K562 (cell line): Measurements from ENCODE around the gene TMPRSS7. TPM values are rescaled to one million over a fixed set of nuclear protein-coding genes. Genes with fewer than 3 reads are reported as not detected.

Experiments used
- DEAF1 ChIP-seq: fragments of 450-650 bp; formaldehyde crosslinking; IDR thresholded peaks from 2 replicates; pipeline ENCODE4 v1.4.0; 2020; ENCODE audit warnings: mild to moderate bottlenecking, moderate library complexity
- ESRRB ChIP-seq: fragments of 250-450 bp; sonication (Bioruptor Pico); IDR thresholded peaks from 2 replicates; pipeline ENCODE4 v1.5.0; 2020; ENCODE audit warnings: mild to moderate bottlenecking, moderate library complexity, borderline replicate concordance
- EWSR1 ChIP-seq: fragments of 450-650 bp; IDR thresholded peaks from 2 replicates; pipeline ENCODE4 v1.6.1; 2018; ENCODE audit warnings: borderline replicate concordance, mild to moderate bottlenecking, low read depth, moderate library complexity; ENCODE audit not compliant: partially characterized antibody
- FOXM1 ChIP-seq, 2 experiments: fragments of 450-650 bp in 1 of 2; sonication (generic) in 1 of 2; formaldehyde crosslinking in 1 of 2; IDR thresholded peaks; 2 replicates each; pipeline versions ENCODE4 v1.6.1 to v1.9.0; 2017 to 2022; ENCODE audit warnings: low read depth in 2 of 2, mild to moderate bottlenecking in 2 of 2, missing genetic modification reagents in 1 of 2, moderate library complexity in 1 of 2
- HOXB6 ChIP-seq: fragments of 250-450 bp; sonication (Bioruptor Pico); IDR thresholded peaks from 2 replicates; pipeline ENCODE4 v1.5.1; 2022; ENCODE audit warnings: mild to moderate bottlenecking, borderline replicate concordance
- NUFIP1 ChIP-seq: fragments of 450-650 bp; IDR thresholded peaks from 2 replicates; pipeline ENCODE4 v1.6.1; 2018; ENCODE audit not compliant: partially characterized antibody
- POLR2A ChIP-seq: fragments of 450-650 bp; conservative IDR thresholded peaks from 2 replicates; pipeline ENCODE4 v1.6.1; 2016
- POLR2G ChIP-seq: fragments of 200-400 bp; formaldehyde crosslinking; IDR thresholded peaks from 2 replicates; pipeline ENCODE4 v1.6.1; 2017; ENCODE audit warnings: low read depth, mild to moderate bottlenecking, antibody characterized with exemption, low read length, moderate library complexity
- RUNX1 ChIP-seq: sonication (generic); IDR thresholded peaks from 2 replicates; pipeline ENCODE4 v1.6.1; 2016; ENCODE audit warnings: antibody characterized with exemption, low read depth
- SRSF7 ChIP-seq: fragments of 200-400 bp; formaldehyde crosslinking; optimal IDR thresholded peaks from 2 replicates; pipeline ENCODE3; 2017; ENCODE audit warnings: mild to moderate bottlenecking, low read depth, low read length
- STAT5B ChIP-seq: fragments of 250-450 bp; sonication (Bioruptor Pico); IDR thresholded peaks from 2 replicates; pipeline ENCODE4 v1.8.0; 2021; ENCODE audit warnings: mild to moderate bottlenecking, inconsistent platforms
- TCF7L2 ChIP-seq: fragments of 150-350 bp; IDR thresholded peaks from 2 replicates; pipeline ENCODE4 v1.6.1; 2016; ENCODE audit warnings: low read depth, mild to moderate bottlenecking, low read length, moderate library complexity
- VEZF1 ChIP-seq: fragments of 200-800 bp; sonication (Bioruptor generic); IDR thresholded peaks from 2 replicates; pipeline ENCODE4 v1.6.1; 2017; ENCODE audit warnings: missing genetic modification characterization, missing compliant biosample characterization
- YBX1 ChIP-seq: fragments of 450-650 bp; IDR thresholded peaks from 2 replicates; pipeline ENCODE4 v1.7.1; 2016; ENCODE audit warnings: mild to moderate bottlenecking
- ZBTB8A ChIP-seq: fragments of 450-650 bp; IDR thresholded peaks from 2 replicates; pipeline ENCODE4 v1.6.1; 2018; ENCODE audit warnings: mild to moderate bottlenecking, moderate library complexity; ENCODE audit not compliant: partially characterized antibody
- ZNF507 ChIP-seq: conservative IDR thresholded peaks from 2 replicates; pipeline ENCODE4 v1.6.1; 2017; ENCODE audit warnings: missing genetic modification characterization, missing compliant biosample characterization
- ZNF586 ChIP-seq: fragments of 450-650 bp; formaldehyde crosslinking; conservative IDR thresholded peaks from 2 replicates; pipeline ENCODE4 v1.4.0; 2020; ENCODE audit warnings: mild to moderate bottlenecking, moderate library complexity
- ZNF707 ChIP-seq: fragments of 250-450 bp; sonication (Bioruptor Pico); conservative IDR thresholded peaks from 2 replicates; pipeline ENCODE4 v1.8.0; 2022; ENCODE audit warnings: inconsistent platforms, mild to moderate bottlenecking, moderate library complexity
- polyA plus RNA-seq, 8 experiments: library from polyadenylated mRNA; depleted of rRNA in 4 of 8; stranded (reverse) in 5 of 8; unstranded in 3 of 8; fragments of >200 nt; fragmentation: Nextera tagmentation in 2 of 8; fragmentation: Illumina TruSeq in 1 of 8; extraction: Ambion mirVana in 2 of 8; extraction: Trizol in 1 of 8; gene quantifications; 2 replicates each; pipeline versions ENCODE4 v1.2.1 to v1.2.3, GENCODE V29; 2011 to 2014; ENCODE audit warnings: inconsistent platforms in 1 of 8, missing spikeins in 1 of 8
- total RNA-seq, 7 experiments: library from RNA; depleted of rRNA in 6 of 7; stranded (reverse); fragments of >200 nt in 6 of 7; fragmentation: Illumina TruSeq in 2 of 7; extraction: Trizol in 2 of 7; gene quantifications; 2 replicates each; pipeline versions ENCODE4 v1.2.1 to v1.2.3, GENCODE V29; 2011 to 2021; ENCODE audit warnings: low replicate concordance in 1 of 7
- TF ChIP-seq, protein P1 (sequence below): fragments of 200-800 bp; sonication (Bioruptor generic); IDR thresholded peaks from 2 replicates; pipeline ENCODE4 v1.6.1; 2016; ENCODE audit warnings: missing genetic modification characterization, missing compliant biosample characterization

Gene TMPRSS7
- total and polyA plus RNA-seq, 9 of the 15 experiments (the other 6 are each of a cell fraction or from before 2014, with no cell fraction given): not detected

DNA sequence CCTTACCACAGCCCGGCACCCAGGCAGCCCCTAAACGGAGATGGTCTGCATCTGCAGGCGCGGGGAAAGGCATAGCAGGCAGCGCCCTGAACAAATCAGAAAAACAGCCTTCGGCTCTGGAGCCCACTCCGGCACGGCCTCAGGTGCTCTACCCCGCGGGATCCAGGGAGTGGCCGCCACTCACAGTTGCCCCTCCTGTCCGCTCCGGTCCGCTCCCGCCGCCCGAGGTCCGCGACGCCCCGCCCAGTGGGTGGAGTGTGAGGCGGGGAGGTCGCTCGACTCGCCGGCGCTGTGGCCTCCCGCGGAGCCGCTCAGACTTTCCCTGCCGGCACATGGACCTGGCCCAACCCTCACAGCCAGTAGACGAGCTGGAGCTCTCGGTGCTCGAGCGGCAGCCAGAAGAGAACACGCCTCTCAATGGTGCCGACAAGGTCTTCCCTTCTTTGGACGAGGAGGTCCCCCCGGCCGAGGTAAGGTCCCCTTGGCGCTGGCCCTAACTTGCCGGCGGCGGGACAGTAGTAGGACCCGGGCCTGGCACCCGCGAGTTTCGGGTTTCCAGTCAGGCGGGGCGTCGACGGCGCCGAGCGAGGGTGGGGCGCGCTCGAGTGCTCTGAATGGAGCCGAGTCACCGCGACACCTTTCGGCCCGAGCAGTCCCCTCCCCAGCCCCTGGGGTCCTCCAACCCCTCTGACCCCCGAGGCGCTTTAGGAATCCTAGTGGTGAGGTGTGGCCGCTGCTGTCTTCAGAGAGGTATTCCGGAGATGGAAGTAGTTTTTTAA, 51.7 kb downstream of the TMPRSS7 start, which contains the start of gene C3orf52 (continued):
- TF ChIP-seq VEZF1 (CRISPR knock-in tag) (0 out of 2 replicates have a peak, but pooled peaks have one; percentile 26), FOXM1 (IDR thresholded peaks at IDR 0.05; ENCODE audit: low read depth) (no peak), FOXM1 (CRISPR knock-in tag; IDR thresholded peaks at IDR 0.05; ENCODE audit: low read depth) (no peak), STAT5B (CRISPR knock-in tag) (no peak), SRSF7 (no peak), ZNF507 (no peak), YBX1 (no peak), POLR2A (peak; percentile 68), NUFIP1 (no peak), ZNF586 (no peak), TCF7L2 (no peak), EWSR1 (no peak), ZBTB8A (no peak), DEAF1 (CRISPR knock-in tag) (no peak), HOXB6 (CRISPR knock-in tag) (no peak), ZNF707 (no peak), RUNX1 (no peak), ESRRB (CRISPR knock-in tag) (no peak), POLR2G (peak; percentile 89)
- TF ChIP-seq, protein P1, sequence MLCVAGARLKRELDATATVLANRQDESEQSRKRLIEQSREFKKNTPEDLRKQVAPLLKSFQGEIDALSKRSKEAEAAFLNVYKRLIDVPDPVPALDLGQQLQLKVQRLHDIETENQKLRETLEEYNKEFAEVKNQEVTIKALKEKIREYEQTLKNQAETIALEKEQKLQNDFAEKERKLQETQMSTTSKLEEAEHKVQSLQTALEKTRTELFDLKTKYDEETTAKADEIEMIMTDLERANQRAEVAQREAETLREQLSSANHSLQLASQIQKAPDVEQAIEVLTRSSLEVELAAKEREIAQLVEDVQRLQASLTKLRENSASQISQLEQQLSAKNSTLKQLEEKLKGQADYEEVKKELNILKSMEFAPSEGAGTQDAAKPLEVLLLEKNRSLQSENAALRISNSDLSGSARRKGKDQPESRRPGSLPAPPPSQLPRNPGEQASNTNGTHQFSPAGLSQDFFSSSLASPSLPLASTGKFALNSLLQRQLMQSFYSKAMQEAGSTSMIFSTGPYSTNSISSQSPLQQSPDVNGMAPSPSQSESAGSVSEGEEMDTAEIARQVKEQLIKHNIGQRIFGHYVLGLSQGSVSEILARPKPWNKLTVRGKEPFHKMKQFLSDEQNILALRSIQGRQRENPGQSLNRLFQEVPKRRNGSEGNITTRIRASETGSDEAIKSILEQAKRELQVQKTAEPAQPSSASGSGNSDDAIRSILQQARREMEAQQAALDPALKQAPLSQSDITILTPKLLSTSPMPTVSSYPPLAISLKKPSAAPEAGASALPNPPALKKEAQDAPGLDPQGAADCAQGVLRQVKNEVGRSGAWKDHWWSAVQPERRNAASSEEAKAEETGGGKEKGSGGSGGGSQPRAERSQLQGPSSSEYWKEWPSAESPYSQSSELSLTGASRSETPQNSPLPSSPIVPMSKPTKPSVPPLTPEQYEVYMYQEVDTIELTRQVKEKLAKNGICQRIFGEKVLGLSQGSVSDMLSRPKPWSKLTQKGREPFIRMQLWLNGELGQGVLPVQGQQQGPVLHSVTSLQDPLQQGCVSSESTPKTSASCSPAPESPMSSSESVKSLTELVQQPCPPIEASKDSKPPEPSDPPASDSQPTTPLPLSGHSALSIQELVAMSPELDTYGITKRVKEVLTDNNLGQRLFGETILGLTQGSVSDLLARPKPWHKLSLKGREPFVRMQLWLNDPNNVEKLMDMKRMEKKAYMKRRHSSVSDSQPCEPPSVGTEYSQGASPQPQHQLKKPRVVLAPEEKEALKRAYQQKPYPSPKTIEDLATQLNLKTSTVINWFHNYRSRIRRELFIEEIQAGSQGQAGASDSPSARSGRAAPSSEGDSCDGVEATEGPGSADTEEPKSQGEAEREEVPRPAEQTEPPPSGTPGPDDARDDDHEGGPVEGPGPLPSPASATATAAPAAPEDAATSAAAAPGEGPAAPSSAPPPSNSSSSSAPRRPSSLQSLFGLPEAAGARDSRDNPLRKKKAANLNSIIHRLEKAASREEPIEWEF (CRISPR knock-in tag): no peak
